H1 (cell line): ENCODE data around the gene NWD2. TPM values are rescaled to one million over a fixed set of nuclear protein-coding genes. Genes with fewer than 3 reads are reported as not detected.
"Not testable (repeated sequence)": the region's sequence is repeated elsewhere in the genome, so short reads cannot be mapped to it uniquely, and the experiment has no call there.

Experiments
- CTCF ChIA-PET: fragments of 300-600 bp; sonication (Branson Sonifier 250); formaldehyde crosslinking; loops from one replicate; lab custom pipeline; 2021; ENCODE audit not compliant: partially characterized antibody; lab: Charles Lee
- POLR2A ChIA-PET: fragments of 300-600 bp; sonication (Branson Sonifier 250); formaldehyde crosslinking; loops from one replicate; lab custom pipeline; 2021; ENCODE audit warnings: inconsistent platforms; ENCODE audit not compliant: partially characterized antibody; lab: Charles Lee
- DNase-seq, 2 experiments: peaks; one replicate each; pipeline versions ENCODE4 v3.0.0 to v3.0.0-alpha.2; 2010 to 2022; ENCODE audit warnings: low spot score in 2 of 2, low read depth in 1 of 2, mixed read lengths in 1 of 2
- FAIRE-seq: peaks from 2 replicates; lab custom pipeline; 2011; peaks lifted over from hg19 to GRCh38; lab: Jason Lieb, UNC
- H2AFZ ChIP-seq: 2 replicates; pipeline ENCODE4 v1.8.1; 2012; ENCODE audit warnings: low read length, inconsistent platforms
- H2AK5ac ChIP-seq: 2 replicates; pipeline ENCODE4 v1.6.1; 2013; ENCODE audit warnings: low read depth, low read length
- H2BK120ac ChIP-seq: replicated peaks from 2 replicates; pipeline ENCODE3; 2013; ENCODE audit warnings: low read depth, low read length, inconsistent platforms
- H2BK12ac ChIP-seq: 2 replicates; pipeline ENCODE4 v1.6.1; 2013; ENCODE audit warnings: low read depth, low read length
- H2BK15ac ChIP-seq: 2 replicates; pipeline ENCODE4 v1.6.1; 2013; ENCODE audit warnings: low read length
- H2BK20ac ChIP-seq: 2 replicates; pipeline ENCODE4 v1.6.1; 2013; ENCODE audit warnings: low read length
- H2BK5ac ChIP-seq: 2 replicates; pipeline ENCODE4 v1.6.1; 2013; ENCODE audit warnings: low read depth, low read length
- H3K14ac ChIP-seq: 2 replicates; pipeline ENCODE4 v1.6.1; 2013; ENCODE audit warnings: inconsistent platforms; ENCODE audit not compliant: insufficient read length
- H3K18ac ChIP-seq: 2 replicates; pipeline ENCODE4 v1.6.1; 2013; ENCODE audit warnings: low read length; ENCODE audit errors: extremely low read depth
- H3K23ac ChIP-seq: 2 replicates; pipeline ENCODE4 v1.6.1; 2013; ENCODE audit warnings: inconsistent platforms; ENCODE audit not compliant: insufficient read length
- H3K23me2 ChIP-seq: 2 replicates; pipeline ENCODE4 v1.6.1; 2013; ENCODE audit warnings: low read depth, low read length
- H3K27ac ChIP-seq: 2 replicates; pipeline ENCODE4 v1.6.1; 2011; ENCODE audit warnings: low read depth, low read length, inconsistent platforms
- H3K27me3 ChIP-seq, 4 experiments: replicated peaks in 1 of 4; 1 replicate in 1 of 4; 2 replicates in 3 of 4; pipeline versions ENCODE4 v1.6.1 to v1.8.1; 2011 to 2013; ENCODE audit warnings: low read length in 3 of 4, mild to moderate bottlenecking in 3 of 4, inconsistent platforms in 2 of 4, mixed read lengths in 2 of 4, moderate library complexity in 1 of 4; ENCODE audit not compliant: control insufficient read depth in 3 of 4, insufficient read depth in 3 of 4; ENCODE audit errors: extremely low read depth in 1 of 4
- H3K36me3 ChIP-seq, 4 experiments: 2 replicates each; pipeline versions ENCODE4 v1.6.1 to v1.8.1; 2011 to 2013; ENCODE audit warnings: mild to moderate bottlenecking in 4 of 4, low read length in 3 of 4, moderate library complexity in 2 of 4, control low read depth in 1 of 4, inconsistent platforms in 1 of 4; ENCODE audit not compliant: insufficient read depth in 4 of 4, control insufficient read depth in 2 of 4
- H3K4ac ChIP-seq: replicated peaks from 2 replicates; pipeline ENCODE3; 2013; ENCODE audit warnings: low read length, low read depth, mixed read lengths, inconsistent platforms; ENCODE audit not compliant: insufficient read length
- H3K4me1 ChIP-seq, 4 experiments: replicated peaks in 1 of 4; 1 replicate in 1 of 4; 2 replicates in 3 of 4; pipeline versions ENCODE4 v1.6.1 to v1.8.1; 2011 to 2013; ENCODE audit warnings: low read length in 3 of 4, inconsistent platforms in 2 of 4, mixed read lengths in 1 of 4; ENCODE audit not compliant: insufficient read depth in 4 of 4, control insufficient read depth in 3 of 4
- H3K4me2 ChIP-seq, 2 experiments: 2 replicates each; pipeline versions ENCODE4 v1.6.1 to v1.8.1; 2011 to 2013; ENCODE audit warnings: low read depth in 2 of 2, low read length in 2 of 2, control low read depth in 1 of 2, inconsistent platforms in 1 of 2, mild to moderate bottlenecking in 1 of 2; ENCODE audit not compliant: insufficient read depth in 1 of 2
- H3K4me3 ChIP-seq, 4 experiments: fragments of 200-600, 300-600 bp in 1 of 4; sonication (generic), shearing (Covaris generic), sonication (Bioruptor Twin) in 1 of 4; 2 replicates each; pipeline versions ENCODE4 v1.5.1 to v1.8.1; 2011 to 2016; ENCODE audit warnings: low read length in 4 of 4, low read depth in 3 of 4, control low read depth in 2 of 4, inconsistent platforms in 2 of 4, mild to moderate bottlenecking in 2 of 4, mixed read lengths in 1 of 4, moderate library complexity in 1 of 4; ENCODE audit not compliant: insufficient read depth in 2 of 4; ENCODE audit errors: extremely low read depth in 1 of 4
- H3K56ac ChIP-seq: replicated peaks from 2 replicates; pipeline ENCODE3; 2013; ENCODE audit warnings: low read depth, mild to moderate bottlenecking, mixed read lengths, low read length, inconsistent platforms; ENCODE audit not compliant: insufficient read length
- H3K79me1 ChIP-seq: 2 replicates; pipeline ENCODE4 v1.6.1; 2013; ENCODE audit warnings: low read depth, low read length, control low read depth
- H3K79me2 ChIP-seq, 2 experiments: 2 replicates each; pipeline versions ENCODE4 v1.6.1 to v1.8.1; 2012 to 2013; ENCODE audit warnings: low read length in 2 of 2, mild to moderate bottlenecking in 2 of 2, inconsistent platforms in 1 of 2; ENCODE audit not compliant: insufficient read depth in 2 of 2, control insufficient read depth in 1 of 2
- H3K9ac ChIP-seq, 4 experiments: replicated peaks in 1 of 4; 1 replicate in 1 of 4; 2 replicates in 3 of 4; pipeline versions ENCODE4 v1.6.1 to v1.8.1; 2011 to 2013; ENCODE audit warnings: low read depth in 3 of 4, low read length in 3 of 4, control low read depth in 2 of 4, mild to moderate bottlenecking in 2 of 4, moderate library complexity in 2 of 4, inconsistent platforms in 1 of 4; ENCODE audit errors: extremely low read depth in 1 of 4
- H3K9me3 ChIP-seq, 2 experiments: 2 replicates each; pipeline versions ENCODE4 v1.6.1 to v1.8.1; 2012 to 2013; ENCODE audit warnings: mild to moderate bottlenecking in 2 of 2, moderate library complexity in 2 of 2, control low read depth in 1 of 2, inconsistent platforms in 1 of 2, low read depth in 1 of 2, low read length in 1 of 2, mixed read lengths in 1 of 2; ENCODE audit not compliant: insufficient read depth in 2 of 2
- H4K20me1 ChIP-seq, 2 experiments: replicated peaks in 1 of 2; 2 replicates each; pipeline versions ENCODE3 to v1.8.1; 2011 to 2013; ENCODE audit warnings: inconsistent platforms in 2 of 2, low read length in 2 of 2, mild to moderate bottlenecking in 1 of 2; ENCODE audit not compliant: insufficient read depth in 2 of 2, control insufficient read depth in 1 of 2
- H4K5ac ChIP-seq: 2 replicates; pipeline ENCODE4 v1.6.1; 2013; ENCODE audit warnings: low read length, low read depth, mixed read lengths, inconsistent platforms; ENCODE audit not compliant: insufficient read length
- H4K8ac ChIP-seq: 2 replicates; pipeline ENCODE4 v1.8.0; 2013; ENCODE audit warnings: mild to moderate bottlenecking, moderate library complexity, low read length, inconsistent platforms; ENCODE audit not compliant: insufficient read depth; ENCODE audit errors: extremely low read depth
- H4K91ac ChIP-seq: replicated peaks from 2 replicates; pipeline ENCODE3; 2013; ENCODE audit warnings: low read length, mixed read lengths, inconsistent platforms; ENCODE audit not compliant: insufficient read length
- CHD1 ChIP-seq: IDR thresholded peaks from 2 replicates; pipeline ENCODE4 v1.6.1; 2012; ENCODE audit warnings: low read depth, low read length, improper control_type of control experiment
- EP300 ChIP-seq, 2 experiments: IDR thresholded peaks; 1 replicate in 1 of 2; 2 replicates in 1 of 2; pipeline ENCODE4 v1.6.1; 2011 to 2012; ENCODE audit warnings: low read depth in 2 of 2, low read length in 2 of 2, mild to moderate bottlenecking in 2 of 2, borderline replicate concordance in 1 of 2, inconsistent platforms in 1 of 2, moderate library complexity in 1 of 2
- WGBS, 2 experiments: shearing (Covaris generic) in 1 of 2; methylation state at CpG; one replicate each; pipeline versions ENCODE4 v1.1.6 to v1.1.7; 2013 to 2015; ENCODE audit warnings: low lambda C conversion rate in 2 of 2, mixed read lengths in 2 of 2, inconsistent platforms in 1 of 2, low coverage in 1 of 2, missing lambda C conversion rate in 1 of 2; ENCODE audit not compliant: insufficient replicate concordance in 2 of 2, insufficient coverage in 1 of 2, insufficient read length in 1 of 2; ENCODE audit errors: extremely low coverage in 1 of 2, missing lambda C conversion rate in 1 of 2; 5-methylcytosine and 5-hydroxymethylcytosine counted together
- polyA plus RNA-seq, 7 experiments: library from polyadenylated mRNA; depleted of rRNA in 3 of 7; stranded (reverse) in 5 of 7; unstranded in 2 of 7; fragments of >200 nt in 5 of 7; fragments of 200-250 nt in 2 of 7; gene quantifications; 1 replicate in 5 of 7; 2 replicates in 1 of 7; 4 replicates in 1 of 7; pipeline versions ENCODE4 v1.2.1 to v1.2.3, GENCODE V29; 2011 to 2013; ENCODE audit warnings: missing spikeins in 2 of 7, mixed read lengths in 2 of 7
- total RNA-seq: library from RNA; stranded (reverse); fragmentation: NEBNext Ultra II Directional; extraction: Animal tissue kit (Norgen Biotek cat#: 25700); gene quantifications from 2 replicates; pipeline ENCODE4 v1.2.1, GENCODE V29; 2021
- TF ChIP-seq, protein P1 (sequence below): IDR thresholded peaks from 2 replicates; pipeline ENCODE4 v1.6.1; 2011; ENCODE audit warnings: low read depth, mild to moderate bottlenecking, low read length; ENCODE audit not compliant: insufficient read depth

The NWD2 gene
- total and polyA plus RNA-seq, 2 of the 8 experiments (the other 6 are each of a cell fraction or from before 2014, with no cell fraction given), result under 0.01 TPM; not detected in 1

DNA sequence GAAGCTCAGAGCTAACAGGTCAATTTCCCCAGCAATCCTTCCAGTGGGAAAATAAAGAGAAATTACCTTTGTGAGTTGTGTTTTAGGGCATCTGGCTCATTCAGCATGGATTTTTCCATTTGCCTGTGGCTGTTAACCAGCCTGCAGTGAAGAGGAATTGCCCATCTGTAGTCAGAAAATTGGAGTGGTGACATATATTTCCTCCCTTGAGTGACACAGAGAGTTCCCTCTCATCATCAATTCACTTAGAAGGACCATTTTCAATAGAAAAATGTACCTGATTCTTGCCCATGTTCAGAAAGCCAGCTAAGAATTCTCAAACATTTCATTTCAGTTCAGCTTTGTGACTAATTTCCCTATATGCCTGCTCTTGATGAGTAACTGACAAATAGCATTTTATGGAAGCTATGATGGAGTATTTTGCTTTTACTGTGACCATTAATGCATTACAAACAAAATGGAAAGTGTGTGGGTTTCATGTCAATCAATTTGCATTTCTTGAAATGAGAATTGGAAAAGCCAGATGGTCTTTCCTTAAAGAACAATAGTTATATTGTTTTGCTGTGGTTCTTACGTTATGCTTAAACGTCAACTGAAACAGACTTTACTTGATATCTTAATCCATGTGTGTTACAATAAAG, 155.8 kb downstream of the NWD2 start (continued):
- TF ChIP-seq, protein P1, sequence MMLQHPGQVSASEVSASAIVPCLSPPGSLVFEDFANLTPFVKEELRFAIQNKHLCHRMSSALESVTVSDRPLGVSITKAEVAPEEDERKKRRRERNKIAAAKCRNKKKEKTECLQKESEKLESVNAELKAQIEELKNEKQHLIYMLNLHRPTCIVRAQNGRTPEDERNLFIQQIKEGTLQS, result no peak
- TF ChIP-seq EP300 (IDR thresholded peaks at IDR 0.05; ENCODE audit: borderline replicate concordance in 1 of 2, low read depth in 2 of 2, low read length in 2 of 2) (no peak), CHD1 (no peak)

- H3K4ac ChIP-seq, H3K9ac ChIP-seq, H2BK12ac ChIP-seq, H3K79me2 ChIP-seq, H2BK5ac ChIP-seq, H3K56ac ChIP-seq, H3K27ac ChIP-seq, H3K27me3 ChIP-seq, DNase-seq, H3K23ac ChIP-seq, H4K8ac ChIP-seq, H3K4me3 ChIP-seq, H2BK20ac ChIP-seq, H3K36me3 ChIP-seq, H2AFZ ChIP-seq, H3K4me2 ChIP-seq, H3K23me2 ChIP-seq, H4K91ac ChIP-seq, H2BK15ac ChIP-seq, H3K14ac ChIP-seq, H2BK120ac ChIP-seq, H3K18ac ChIP-seq, H3K4me1 ChIP-seq, H2AK5ac ChIP-seq, H4K5ac ChIP-seq, H3K79me1 ChIP-seq, H4K20me1 ChIP-seq, POLR2A ChIA-PET, FAIRE-seq, H3K9me3 ChIP-seq: not testable (repeated sequence)
- CTCF ChIA-PET, result interaction anchor here (1.7 kb wide), 1 partner anchor 12 kb away, joined by 5 read pairs; no protein-coding TSS in a partner anchor
- WGBS, 2 experiments, result 83% methylated on average over 9 of the region's 9 CpGs; no CpG with 5 or more reads in 1 of the 2 experiments
Observed at GRCh38 chr4:37407938-37408826, 163.6 kb downstream of the NWD2 start.
